IPS-20b (cell line): ENCODE measurements around the gene TMEM98.
"Not testable (repeated sequence)": the region's sequence is repeated elsewhere in the genome, so short reads cannot be mapped to it uniquely, and the experiment has no call there.

Experiments used
- H3K27ac ChIP-seq: one replicate; pipeline ENCODE4 v1.5.1; 2013; ENCODE audit warnings: low read length
- H3K27me3 ChIP-seq: 2 replicates; pipeline ENCODE4 v1.6.1; 2013; ENCODE audit warnings: mild to moderate bottlenecking, low read length, inconsistent platforms; ENCODE audit not compliant: insufficient read depth
- H3K36me3 ChIP-seq: 2 replicates; pipeline ENCODE4 v1.6.1; 2013; ENCODE audit warnings: low read depth, mild to moderate bottlenecking, inconsistent platforms, low read length, moderate library complexity; ENCODE audit not compliant: insufficient read depth
- H3K4me1 ChIP-seq: 2 replicates; pipeline ENCODE4 v1.6.1; 2013; ENCODE audit warnings: mild to moderate bottlenecking, control low read depth, inconsistent platforms, low read length, moderate library complexity; ENCODE audit not compliant: insufficient read depth
- H3K4me3 ChIP-seq: 2 replicates; pipeline ENCODE4 v1.5.1; 2013; ENCODE audit warnings: mild to moderate bottlenecking, low read length, inconsistent platforms
- H3K9ac ChIP-seq: 2 replicates; pipeline ENCODE4 v1.6.1; 2013; ENCODE audit warnings: low read depth, mild to moderate bottlenecking, inconsistent platforms, low read length, moderate library complexity
- H3K9me3 ChIP-seq: 2 replicates; pipeline ENCODE4 v1.6.1; 2013; ENCODE audit warnings: mild to moderate bottlenecking, low read depth, low read length, inconsistent platforms; ENCODE audit not compliant: insufficient read depth

TMEM98 gene

GRCh38 chr17:32944248-32945020 lies 16.5 kb downstream of the TMEM98 start:
- no peak overlapping the region for H3K9ac ChIP-seq
- H3K36me3 ChIP-seq = peaks cover 31% of the 10 kb centered on the region; the same call in 1 of the 2 replicates
- no peaks in the 10 kb centered on the region for H3K27me3 ChIP-seq
- H3K4me1 ChIP-seq = no peaks in the 10 kb centered on the region
- no peak overlapping the region for H3K27ac ChIP-seq
- peaks cover 5% of the 10 kb centered on the region; the same call in 1 of the 2 replicates for H3K9me3 ChIP-seq
- no peak overlapping the region for H3K4me3 ChIP-seq

- Histone ChIP-seq H3K4me3 (no peak overlapping the region), H3K36me3 (peaks cover 11% of the 10 kb centered on the region; the same call in 1 of the 2 replicates), H3K27ac (no peak overlapping the region)
Measured at GRCh38 chr17:32946375-32947135, 18.6 kb downstream of the TMEM98 start.

GRCh38 chr17:32947736-32948135 lies 19.8 kb downstream of the TMEM98 start:
- Histone ChIP-seq H3K9ac (no peak overlapping the region), H3K27me3 (no peaks in the 10 kb centered on the region), H3K27ac (no peak overlapping the region), H3K36me3 (peaks cover 2% of the 10 kb centered on the region; the same call in 1 of the 2 replicates), H3K4me3 (no peak overlapping the region), H3K9me3 (no peaks in the 10 kb centered on the region), H3K4me1 (no peaks in the 10 kb centered on the region)

More at GRCh38 chr17:32946375-32947135, 18.6 kb downstream of the TMEM98 start:
- no peaks in the 10 kb centered on the region for H3K9me3 ChIP-seq
- H3K4me1 ChIP-seq = no peaks in the 10 kb centered on the region
- no peaks in the 10 kb centered on the region for H3K27me3 ChIP-seq
- H3K9ac ChIP-seq = no peak overlapping the region

GRCh38 chr17:32949181-32949580 lies 21.2 kb downstream of the TMEM98 start:
- no peaks in the 10 kb centered on the region for H3K27me3 ChIP-seq
- no peaks in the 10 kb centered on the region for H3K36me3 ChIP-seq
- no peaks in the 10 kb centered on the region for H3K4me1 ChIP-seq
- no peak overlapping the region for H3K4me3 ChIP-seq
- H3K27ac ChIP-seq = no peak overlapping the region
- H3K9me3 ChIP-seq = no peaks in the 10 kb centered on the region
- H3K9ac ChIP-seq = no peak overlapping the region

GRCh38 chr17:32952491-32952890 lies 24.5 kb downstream of the TMEM98 start:
- not testable (repeated sequence) for H3K4me1 ChIP-seq, H3K36me3 ChIP-seq, H3K4me3 ChIP-seq, H3K9ac ChIP-seq, H3K9me3 ChIP-seq, H3K27ac ChIP-seq, H3K27me3 ChIP-seq

GRCh38 chr17:32953045-32953444 lies 25.1 kb downstream of the TMEM98 start:
- Histone ChIP-seq H3K9me3 (no peaks in the 10 kb centered on the region), H3K27ac (no peak overlapping the region)

GRCh38 chr17:32953857-32954256 lies 25.9 kb downstream of the TMEM98 start:
- Histone ChIP-seq H3K4me1 (no peaks in the 10 kb centered on the region), H3K4me3 (no peak overlapping the region), H3K9ac (no peak overlapping the region), H3K27ac (no peak overlapping the region), H3K27me3 (no peaks in the 10 kb centered on the region; the same call in 1 of the 2 replicates), H3K9me3 (no peaks in the 10 kb centered on the region), H3K36me3 (no peaks in the 10 kb centered on the region)

More at GRCh38 chr17:32953045-32953444, 25.1 kb downstream of the TMEM98 start:
- Histone ChIP-seq H3K4me3 (no peak overlapping the region), H3K9ac (no peak overlapping the region), H3K4me1 (no peaks in the 10 kb centered on the region), H3K36me3 (no peaks in the 10 kb centered on the region), H3K27me3 (no peaks in the 10 kb centered on the region; the same call in 1 of the 2 replicates)

GRCh38 chr17:32954477-32954876 lies 26.5 kb downstream of the TMEM98 start:
- no peak overlapping the region for H3K4me3 ChIP-seq

GRCh38 chr17:32955155-32955554 lies 27.2 kb downstream of the TMEM98 start:
- Histone ChIP-seq H3K9me3 (no peaks in the 10 kb centered on the region), H3K27me3 (no peaks in the 10 kb centered on the region; the same call in 1 of the 2 replicates), H3K9ac (no peak overlapping the region), H3K27ac (no peak overlapping the region), H3K4me1 (no peaks in the 10 kb centered on the region), H3K4me3 (no peak overlapping the region), H3K36me3 (no peaks in the 10 kb centered on the region)

More at GRCh38 chr17:32954477-32954876, 26.5 kb downstream of the TMEM98 start:
- Histone ChIP-seq H3K36me3 (no peaks in the 10 kb centered on the region), H3K9me3 (no peaks in the 10 kb centered on the region), H3K9ac (no peak overlapping the region), H3K27ac (no peak overlapping the region), H3K27me3 (no peaks in the 10 kb centered on the region; the same call in 1 of the 2 replicates), H3K4me1 (no peaks in the 10 kb centered on the region)

GRCh38 chr17:32956240-32956970 lies 28.5 kb downstream of the TMEM98 start:
- no peaks in the 10 kb centered on the region for H3K36me3 ChIP-seq
- H3K27me3 ChIP-seq = no peaks in the 10 kb centered on the region; the same call in 1 of the 2 replicates
- H3K4me1 ChIP-seq = no peaks in the 10 kb centered on the region
- no peak overlapping the region for H3K4me3 ChIP-seq
- H3K27ac ChIP-seq = no peak overlapping the region
- H3K9me3 ChIP-seq = no peaks in the 10 kb centered on the region
- no peak overlapping the region for H3K9ac ChIP-seq

GRCh38 chr17:32958418-32958817 lies 30.5 kb downstream of the TMEM98 start:
- Histone ChIP-seq H3K27ac (no peak overlapping the region), H3K4me3 (no peak overlapping the region), H3K4me1 (no peaks in the 10 kb centered on the region), H3K9ac (no peak overlapping the region), H3K36me3 (no peaks in the 10 kb centered on the region), H3K27me3 (no peaks in the 10 kb centered on the region; the same call in 1 of the 2 replicates), H3K9me3 (no peaks in the 10 kb centered on the region)
